Activated T-cell treated with anti-CD3 and anti-CD28 coated beads for 24 hours (primary cell): ENCODE data around the gene DMRT1.

Experiments used
- DNase-seq: peaks from one replicate; pipeline ENCODE4 v3.0.0-alpha.2; 2020; ENCODE audit warnings: low read depth

The DMRT1 gene

DNA sequence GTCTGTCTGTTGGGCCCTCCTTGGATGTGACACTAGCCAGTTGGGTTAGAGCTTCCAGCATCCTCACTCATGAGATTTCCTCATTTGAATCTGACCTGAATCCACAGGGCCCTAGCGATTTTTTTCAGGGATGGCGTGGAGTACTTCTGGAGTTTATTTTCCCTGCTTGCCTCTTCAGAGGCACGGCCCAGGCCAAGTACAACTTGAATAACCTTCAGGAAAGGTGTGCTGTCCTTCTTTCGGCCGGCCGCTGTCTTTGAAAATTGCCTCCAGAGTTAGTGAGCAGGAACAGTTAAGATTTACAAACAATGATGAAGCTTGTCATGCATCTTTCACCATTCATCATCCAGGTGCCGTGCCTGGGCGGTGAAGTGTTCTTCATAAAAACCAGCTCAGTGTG is 85.5 kb downstream of the DMRT1 start:
- DNase-seq = no peak

DNA sequence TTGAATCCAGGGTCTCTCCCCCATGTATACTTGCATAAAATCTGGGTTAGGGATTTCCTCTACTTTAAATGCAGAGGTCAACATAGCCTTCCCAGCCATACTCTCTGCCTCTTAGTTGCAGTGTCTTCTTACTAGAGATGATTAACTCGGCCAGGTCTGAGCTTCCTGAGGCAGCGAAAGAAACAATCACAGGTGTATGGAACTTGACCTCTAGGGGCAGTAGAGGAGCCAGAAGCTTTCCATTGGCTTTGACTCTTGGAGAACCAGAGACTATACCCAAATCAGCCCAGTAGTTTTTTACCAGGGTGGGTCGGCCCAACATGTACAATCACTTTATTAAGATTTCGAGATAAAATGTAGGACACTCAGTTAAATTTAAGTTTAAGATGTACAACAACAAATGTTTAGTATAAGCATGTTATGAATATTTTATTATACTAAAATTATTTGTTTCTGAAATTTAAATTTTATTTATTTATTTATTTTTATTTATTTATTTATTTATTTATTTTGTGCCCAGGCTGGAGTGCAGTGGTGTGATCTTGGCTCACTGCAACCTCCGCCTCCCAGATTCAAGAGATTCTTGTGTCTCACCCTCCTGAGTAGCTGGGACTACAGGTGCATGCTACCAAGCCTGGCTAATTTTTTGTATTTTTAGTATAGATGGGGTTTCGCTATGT is 87.0 kb downstream of the DMRT1 start:
- no peak for DNase-seq

DNA sequence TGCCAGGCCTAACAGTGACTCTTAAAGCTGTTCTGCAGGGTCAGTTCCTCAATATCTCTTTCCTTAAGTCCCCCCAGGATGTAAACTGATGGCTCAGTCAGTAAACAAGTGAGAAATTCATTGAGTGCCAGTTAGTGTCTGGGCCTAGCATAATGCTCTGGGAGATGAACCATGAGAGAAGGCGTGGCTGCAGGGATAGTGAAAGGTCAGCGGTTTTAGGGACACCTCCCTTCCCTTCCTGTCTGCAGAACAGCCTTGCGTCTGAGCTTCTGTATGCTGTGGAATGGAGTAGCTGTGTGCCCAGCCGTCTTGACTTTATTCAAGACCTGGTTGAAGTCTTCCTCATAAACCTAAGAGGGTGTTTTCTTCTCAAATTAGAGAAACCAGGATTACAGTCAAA is 88.2 kb downstream of the DMRT1 start:
- no peak for DNase-seq

DNA sequence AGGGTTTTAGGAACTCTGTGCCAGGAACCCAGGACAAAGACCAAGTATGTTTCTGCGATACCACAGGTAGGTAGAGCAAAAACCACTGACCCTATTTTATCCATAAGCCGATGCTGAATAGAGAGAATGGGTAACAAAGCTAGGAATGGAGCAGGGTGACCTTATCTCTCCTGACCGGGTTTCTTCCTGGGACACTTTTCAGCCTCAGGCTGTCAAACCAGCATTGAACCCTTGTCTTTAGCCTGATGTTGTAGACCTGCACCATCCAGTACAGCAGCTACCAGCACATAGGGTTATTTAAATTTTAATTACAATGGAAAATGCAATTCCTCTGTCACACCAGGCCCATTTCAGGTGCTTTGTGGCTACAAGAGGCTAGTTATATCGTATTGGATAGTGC is 91.9 kb downstream of the DMRT1 start:
- no peak for DNase-seq

DNA sequence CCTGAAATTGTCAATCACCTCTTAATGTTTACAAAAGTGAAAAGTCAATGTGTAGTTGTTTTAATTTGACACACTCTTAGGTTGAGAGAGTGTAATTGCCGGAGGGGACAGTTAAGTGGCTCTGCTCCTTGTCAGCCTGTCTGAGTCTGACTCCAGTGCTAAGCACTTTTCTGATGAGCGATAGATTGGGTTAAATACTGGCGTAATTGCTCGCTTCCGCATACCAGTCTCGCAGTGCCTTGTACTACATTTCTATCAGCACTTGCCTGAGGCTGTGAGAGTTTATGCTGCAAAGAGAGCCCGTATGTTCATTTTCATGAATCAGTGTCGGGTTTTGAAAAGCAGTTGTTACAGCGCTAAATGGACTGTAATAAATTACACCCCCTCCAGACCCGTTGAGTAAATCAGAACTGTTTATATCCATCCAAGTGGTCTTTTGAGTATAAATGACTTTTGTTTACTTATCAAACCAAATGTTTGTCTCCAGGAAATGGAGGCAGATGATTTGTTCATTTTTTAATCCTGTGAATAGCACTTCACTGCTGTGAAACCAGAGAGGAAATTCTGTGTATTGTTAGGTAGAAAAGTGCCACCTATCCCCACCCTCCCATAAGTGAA is 94.0 kb downstream of the DMRT1 start:
- no peak for DNase-seq

DNA sequence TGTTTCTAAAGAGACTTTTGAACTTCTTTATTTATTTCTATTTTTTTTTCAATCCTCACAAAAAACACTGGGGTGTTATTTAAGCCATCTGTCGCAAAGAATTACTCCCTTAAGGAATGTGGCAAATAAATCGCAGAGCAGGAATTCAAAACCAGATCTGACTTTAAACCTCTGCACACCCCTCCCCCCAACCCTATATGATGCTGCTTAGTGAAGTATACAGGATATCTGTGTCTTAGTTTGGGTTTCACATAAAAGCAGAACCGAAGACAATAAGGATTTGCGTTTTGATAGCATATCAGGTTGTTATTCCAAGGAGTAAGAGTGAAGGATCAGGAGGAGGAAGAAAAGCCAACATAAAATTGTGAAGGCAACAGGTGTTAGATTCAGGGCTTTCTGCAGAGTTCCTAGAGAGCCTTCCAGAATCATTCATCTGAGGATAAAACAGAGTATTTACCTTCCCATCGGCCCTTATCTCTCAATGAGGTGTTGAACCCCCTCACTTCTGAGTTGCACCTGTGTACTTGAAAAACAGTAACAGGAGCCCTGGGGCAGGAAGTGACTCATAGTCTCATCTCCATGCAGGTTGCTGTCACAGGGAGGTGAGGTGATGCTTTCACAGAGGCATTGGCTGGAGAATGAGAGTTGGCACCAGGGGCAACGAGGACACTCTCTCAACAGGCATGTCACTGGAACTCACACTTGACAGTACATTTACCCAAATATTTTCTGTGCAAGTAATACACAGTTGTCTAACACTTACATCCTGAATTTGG is 101.5 kb downstream of the DMRT1 start:
- DNase-seq = no peak

DNA sequence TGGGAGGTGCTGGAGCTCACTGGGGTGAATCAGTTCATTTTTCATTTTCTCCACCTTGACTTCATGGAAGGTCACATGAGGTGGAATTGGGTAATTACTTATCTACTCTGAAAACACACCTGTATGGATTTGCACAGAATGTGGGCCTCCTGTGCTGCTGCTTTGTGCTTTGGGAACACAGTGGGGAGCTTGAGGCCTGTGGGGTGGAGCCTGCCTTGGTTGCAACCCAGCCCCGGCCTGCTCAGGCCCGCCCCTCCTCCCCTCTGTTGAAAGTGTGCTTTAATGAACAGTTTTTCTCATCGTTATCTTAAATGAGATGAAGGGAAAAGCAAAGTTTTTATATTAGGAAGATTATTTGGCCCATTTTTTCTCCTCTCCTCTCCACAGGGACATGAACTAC is 106.5 kb downstream of the DMRT1 start:
- no peak for DNase-seq

DNA sequence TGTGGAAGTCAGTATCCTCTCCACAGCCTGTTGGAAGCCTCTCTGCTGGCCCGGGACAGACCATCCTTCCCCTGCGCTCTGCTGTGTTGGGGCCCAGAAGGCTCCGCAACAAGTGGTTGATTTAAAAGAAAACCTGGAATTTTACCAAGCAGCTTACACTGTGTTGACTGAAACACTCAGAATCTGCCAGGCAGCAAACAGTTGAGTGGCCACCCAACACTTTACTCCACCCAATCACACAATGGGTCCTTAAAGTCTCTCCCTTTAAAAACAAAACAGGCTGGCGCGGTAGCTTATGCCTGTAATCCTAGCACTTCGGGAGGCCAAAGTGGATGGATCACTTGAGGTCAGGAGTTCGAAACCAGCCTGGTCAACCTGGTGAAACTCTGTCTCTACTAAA is 107.0 kb downstream of the DMRT1 start:
- no peak for DNase-seq

DNA sequence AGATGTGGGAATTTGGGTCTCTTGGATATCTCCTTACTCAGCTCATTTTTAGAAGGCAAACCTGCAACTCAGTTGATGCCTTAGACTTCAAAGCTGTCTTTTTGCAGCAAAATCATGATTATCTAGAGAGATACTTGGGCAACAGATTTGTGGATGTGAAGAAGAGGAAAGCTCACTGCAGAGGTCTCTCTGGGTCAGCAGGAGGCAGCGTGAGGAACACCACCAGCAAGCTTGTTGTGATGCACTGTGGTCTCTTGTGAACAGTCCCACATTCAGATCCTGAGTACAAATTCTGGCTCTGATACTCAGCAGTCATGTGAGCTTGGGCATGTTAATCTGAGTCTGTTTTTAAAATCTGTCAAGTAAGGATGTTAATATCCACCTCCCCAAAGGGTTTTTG is 108.6 kb downstream of the DMRT1 start:
- DNase-seq = no peak

DNA sequence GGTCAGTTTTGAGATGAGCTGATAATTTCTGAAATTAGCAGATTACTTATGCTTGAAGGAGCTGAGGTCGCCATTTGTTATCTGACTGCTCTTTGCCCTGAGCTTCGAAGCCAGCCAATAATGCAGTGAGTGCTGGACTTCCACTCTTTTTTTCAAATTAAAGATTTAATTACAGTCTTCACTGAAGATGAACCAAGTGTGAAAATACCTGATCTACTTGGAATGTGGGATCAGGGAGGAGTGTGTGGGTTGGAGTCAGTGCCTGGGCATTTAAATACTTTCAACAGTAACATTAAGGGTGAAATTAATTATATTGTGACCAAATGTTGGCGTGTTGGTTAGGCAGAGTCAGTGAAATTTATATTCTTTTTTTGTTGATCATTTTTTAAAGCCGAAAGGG is 111.0 kb downstream of the DMRT1 start:
- no peak for DNase-seq

DNA sequence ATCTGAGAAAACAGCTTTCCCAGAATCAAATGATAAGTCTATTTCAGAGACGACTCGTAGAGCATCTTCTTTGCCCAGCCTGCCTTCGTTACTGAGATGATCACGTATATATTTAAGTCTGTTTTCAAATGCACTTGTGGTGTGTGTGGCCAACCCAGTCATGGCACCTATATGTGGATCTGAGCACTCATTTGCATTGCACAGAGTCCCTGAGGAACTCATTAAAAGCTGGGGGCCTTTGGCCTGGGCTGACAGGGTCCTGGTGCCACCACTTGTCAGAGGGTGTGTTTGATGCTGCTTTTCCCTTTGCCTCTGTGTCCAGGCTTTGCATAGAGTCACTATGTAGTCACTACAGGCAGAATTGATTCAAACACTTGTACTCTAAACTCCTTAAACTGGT is 117.6 kb downstream of the DMRT1 start:
- DNase-seq = no peak

DNA sequence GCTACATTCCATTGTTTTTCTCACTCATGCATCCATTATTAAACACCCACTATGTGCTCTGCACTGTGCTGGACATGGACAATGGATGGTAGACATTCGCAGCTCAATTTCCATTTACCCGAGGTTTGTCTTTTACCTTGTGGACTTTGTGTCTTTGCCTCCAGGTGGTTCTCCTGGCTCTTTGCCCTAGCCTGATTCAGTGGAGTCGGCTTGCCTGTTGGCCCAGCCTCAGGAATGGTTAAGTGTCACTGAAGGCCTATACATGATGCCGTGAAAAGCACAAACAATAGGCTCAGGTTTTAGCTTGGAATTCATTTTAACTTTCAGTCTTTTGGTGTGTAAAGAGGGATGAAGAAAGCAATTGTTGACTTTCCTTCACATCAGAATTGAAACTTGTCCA is 118.4 kb downstream of the DMRT1 start:
- DNase-seq = no peak

DNA sequence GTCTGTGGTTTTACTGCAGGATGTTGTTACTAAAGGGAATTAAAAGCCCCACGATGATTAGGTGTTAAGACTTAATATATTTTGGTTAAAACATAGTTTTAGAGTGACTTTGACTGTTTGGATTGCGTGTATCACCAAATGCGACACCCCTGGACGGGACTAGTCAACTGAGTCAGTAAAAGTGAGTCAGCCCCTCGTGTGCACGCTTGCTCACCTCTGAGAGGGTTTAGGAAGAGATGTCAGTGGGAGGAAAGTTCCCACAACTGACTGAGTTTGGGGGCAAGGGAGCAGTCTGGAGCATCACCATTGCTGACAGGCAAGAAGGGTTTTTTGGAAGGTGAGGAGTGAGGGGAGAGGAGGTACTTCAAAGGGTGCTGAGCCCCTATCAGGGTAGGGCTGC is 120.5 kb downstream of the DMRT1 start:
- DNase-seq = no peak

DNA sequence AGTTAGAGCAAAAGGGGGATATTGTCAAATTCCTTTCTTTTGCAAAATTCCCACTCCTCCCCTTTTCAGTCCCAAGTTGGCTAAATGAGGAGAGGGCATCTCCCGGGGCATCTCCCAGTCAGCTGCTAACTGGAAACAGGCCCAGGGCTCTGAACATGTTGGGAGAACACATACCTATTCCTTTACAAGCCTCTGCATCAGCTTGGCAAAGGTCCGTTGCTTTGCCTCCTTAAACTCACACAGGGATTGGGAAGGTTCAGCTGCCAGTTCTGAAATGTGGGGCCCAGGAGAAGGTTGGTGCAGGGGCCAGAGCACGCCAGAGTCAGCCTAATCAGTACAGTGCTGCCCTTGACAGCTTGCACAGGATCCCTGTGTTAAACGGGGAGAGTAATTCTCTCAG is 124.0 kb downstream of the DMRT1 start:
- DNase-seq = no peak

DNA sequence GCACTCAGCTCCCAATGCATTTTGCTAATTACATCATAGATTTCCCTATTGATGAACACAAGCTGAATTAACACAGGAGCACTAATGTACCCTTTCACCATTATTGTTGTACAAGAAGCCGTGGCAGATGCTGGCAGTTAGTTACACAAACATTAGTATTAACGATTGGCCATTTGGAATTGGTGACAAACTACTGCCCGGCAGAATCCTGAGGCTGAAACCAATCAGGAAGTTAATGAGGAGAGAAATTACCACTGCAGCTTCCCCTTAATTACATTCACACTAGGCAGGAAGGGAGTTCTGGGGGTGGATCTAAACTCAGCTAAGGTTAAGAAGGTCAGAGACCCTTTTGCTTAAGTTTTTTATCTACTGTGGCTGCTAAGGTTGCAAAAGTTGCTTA is 125.4 kb downstream of the DMRT1 start:
- DNase-seq = no peak

DNA sequence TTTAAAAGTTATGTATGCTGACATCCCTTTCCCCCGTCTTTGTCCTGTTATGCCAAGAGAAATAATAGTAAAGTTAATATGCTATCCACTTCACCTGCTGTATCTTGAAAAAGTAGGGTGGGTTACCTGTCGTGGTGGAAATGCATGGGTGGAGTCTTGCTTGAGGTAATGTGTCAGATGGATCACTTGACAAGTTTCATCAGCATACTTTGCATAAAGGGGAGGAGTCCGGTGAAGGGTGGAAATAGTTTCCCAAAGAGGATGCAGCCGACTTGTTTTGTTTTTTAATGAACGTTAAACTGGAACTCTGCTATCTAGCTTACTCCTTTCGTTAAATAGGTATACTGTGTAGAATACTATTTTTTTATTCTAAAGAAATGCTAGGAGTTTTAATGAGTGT is 125.9 kb downstream of the DMRT1 start:
- DNase-seq = no peak

DNA sequence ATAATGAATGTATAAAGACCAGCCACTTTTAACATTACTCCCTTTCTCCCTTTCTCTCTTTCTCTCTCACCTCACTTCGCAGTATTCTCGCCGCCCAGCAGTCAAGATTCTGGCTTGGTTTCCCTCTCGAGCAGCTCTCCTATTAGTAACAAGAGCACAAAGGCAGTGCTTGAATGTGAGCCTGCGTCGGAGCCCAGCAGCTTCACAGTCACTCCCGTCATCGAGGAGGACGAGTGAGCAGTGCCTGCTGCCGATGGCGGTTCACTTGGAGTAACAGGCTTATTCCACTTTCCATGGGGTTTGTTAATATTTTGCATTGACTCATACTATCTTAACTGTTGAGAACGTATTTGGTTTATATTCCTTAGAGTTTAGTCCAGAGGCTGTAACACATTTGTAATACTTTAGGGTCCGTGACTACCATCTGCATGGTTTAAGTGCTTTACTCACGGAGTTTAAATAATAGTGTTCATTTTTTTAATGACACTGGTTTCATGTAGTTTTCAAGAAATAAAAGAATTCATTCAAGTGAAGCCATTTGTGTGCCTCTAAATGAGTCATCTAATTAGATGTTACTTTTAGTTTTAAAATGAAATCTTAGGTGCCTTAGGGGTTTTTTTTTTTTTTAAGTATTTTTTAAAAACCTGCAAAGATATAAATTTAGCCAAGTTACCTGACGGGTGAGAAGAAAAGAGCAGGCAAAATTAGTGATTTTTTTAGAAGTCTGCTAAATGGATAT is 126.6 kb downstream of the DMRT1 start:
- DNase-seq = no peak

DNA sequence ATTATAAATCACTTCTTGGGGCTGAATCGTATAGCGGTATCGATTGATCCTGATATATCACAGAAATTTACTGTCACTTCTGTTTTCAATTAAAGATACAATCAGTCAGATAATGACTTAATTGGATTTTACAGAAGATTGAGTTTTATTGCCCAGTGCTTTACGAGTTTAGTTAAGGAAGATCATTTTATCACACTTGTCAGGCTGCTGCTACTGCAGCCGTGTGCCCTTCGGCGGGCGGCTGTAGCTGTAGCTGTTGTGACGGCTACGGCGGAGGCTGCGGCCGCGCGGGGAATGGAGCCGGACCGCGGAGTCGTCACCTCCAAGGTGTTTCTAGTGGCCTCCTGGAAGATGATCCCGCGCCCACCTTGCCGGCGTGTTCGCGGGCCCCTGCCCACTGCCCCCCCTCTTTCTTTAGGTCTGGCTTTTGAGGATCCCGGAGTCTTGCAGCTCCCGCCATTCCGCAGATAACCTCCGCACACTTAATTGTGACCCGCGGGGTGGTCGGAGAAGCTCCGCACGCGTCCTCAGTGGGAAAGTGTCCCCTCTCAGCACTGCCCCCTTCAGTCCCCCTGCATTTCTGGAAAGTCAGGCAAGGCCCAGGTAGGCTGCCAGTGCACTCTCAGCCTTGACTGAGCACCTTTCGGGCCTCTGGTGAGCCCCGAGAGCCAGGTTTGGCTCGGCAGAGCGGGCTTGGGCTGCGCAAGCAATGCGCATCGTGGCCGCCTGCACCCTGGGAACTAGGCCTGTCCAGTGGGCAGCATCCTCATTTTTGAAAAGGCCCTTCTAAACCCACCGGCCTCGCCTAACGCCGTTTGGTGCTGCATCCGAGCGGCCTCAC is 128.0 kb downstream of the DMRT1 start:
- DNase-seq = no peak

DNA sequence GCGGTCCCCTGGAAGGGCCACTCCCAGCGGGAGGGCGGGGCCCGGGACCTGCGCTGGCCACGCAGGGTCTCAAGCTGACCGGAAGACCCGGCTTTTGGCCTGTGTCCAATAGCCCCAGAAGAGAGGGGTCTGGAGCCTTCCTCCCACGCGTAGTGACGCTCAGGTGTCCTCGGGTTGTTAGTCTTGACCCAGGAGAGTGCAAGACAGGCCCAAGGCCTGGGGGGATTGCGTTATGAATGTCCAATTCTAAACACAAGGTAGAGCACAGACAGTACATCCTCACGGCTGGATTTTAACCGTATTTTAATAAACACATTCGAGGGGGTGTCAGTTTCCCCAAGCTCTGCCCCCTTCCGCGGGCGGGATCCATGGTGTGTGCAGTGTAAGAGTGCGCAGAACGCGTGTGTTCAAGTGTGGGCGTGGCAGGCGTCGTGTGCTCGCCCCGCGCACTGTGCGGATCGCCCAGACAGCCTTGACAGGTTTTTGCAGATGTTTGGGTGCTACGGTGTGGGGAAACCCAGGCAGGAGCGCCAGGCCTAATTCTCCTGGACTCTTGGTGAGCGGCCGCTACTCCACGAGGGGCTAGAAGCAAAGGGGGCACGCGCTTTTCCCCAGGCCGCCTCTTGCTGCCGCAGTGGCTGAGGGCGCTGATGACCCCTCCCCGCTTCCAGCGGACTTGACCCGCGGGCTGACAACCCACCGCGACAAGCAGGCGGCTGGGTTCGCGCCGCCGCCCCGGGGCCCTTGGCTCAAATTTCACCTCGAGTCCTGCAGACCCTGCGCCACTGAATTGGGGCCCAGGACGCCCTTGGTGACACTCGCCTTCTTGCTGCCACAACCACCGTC is 128.9 kb downstream of the DMRT1 start:
- no peak for DNase-seq

DNA sequence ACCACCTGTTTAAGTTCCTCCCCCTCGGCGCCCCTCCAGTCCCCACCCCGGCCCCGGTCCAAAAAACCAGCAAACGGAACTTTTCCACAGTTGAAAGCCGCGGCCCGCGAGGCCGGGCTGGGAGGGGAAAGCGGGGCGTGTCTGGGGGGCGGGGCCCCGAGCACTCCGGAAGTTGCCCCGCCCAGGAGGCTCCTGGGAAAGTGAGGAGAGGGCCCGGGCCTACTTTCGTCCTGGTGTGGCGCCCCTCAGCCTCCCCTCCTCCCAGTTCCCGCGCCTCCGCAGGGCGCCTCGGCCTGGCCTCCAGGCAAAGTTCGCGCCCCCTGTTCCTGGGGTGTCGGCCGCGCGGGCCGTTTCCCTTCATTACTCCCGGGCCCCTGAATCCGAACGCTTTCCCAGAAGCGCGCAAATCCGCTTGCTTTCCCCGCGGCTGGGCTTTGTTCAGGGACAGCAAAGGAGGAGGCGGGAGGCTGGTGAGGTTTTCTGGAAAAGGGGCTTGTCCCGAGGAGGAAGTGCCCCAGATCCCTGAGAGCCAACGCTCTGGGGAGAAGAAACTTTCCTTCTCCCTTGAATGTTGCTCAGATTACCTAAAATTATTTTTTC is 130.5 kb downstream of the DMRT1 start:
- no peak for DNase-seq
